ENCODE data around the gene SLC13A3. TPM values are rescaled to one million over a fixed set of nuclear protein-coding genes. Genes with fewer than 3 reads are reported as not detected.

SLC13A3 gene
- total RNA-seq = 0.30 TPM
- long read RNA-seq = 0 reads

DNA sequence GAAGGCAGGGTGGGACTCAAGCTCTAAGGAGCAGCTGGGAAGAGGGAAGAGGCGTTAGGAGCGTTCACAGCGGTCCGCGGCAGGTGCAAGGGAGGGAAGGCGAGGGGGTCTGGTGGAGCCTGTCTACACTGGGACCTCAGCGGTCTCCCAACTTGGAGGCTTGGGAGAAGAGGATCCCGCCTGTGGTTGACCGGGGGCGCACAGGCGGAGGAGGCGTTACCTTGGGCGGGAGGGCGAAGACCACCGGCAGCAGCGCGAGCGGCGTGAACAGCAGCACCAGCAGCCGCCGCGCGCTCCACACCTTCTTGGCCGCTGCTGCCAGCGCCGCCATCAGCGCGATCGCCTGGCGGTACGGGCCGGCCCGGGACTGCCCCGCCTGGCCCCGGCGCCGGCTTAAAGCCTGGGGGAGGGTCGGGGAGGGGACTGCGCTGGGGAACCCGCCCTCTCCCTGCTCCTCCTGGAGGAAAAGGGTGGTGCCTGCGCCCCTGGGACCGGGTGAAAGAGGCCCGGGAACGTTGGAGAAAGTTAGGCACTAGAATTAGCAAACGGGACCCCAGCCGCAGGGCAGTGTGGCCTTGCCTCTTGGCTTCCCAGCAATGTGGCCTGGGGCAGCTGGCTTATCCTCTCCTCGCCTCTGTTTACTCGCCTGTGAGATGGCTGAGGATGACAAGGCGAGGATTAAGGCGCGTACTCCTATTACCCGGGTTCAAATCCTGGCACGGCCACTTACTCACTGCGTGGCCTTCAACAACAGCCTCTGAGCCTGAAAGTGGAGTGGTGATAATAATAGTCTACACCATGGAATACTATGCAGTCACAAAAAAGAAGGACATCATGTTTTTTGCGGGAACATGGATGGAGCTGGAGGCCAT, at the start of gene SLC13A3:
TSS of gene SLC13A3 (minus strand) at position 369 of the 872 bp plus-strand sequence. CDS start at position 331, 38 bp downstream.
- TF ChIP-seq CTCF (IDR thresholded peaks at IDR 0.05; ENCODE audit: borderline replicate concordance) = no peak
- no peak for DNase-seq

GRCh38 chr20:46701057-46701456, 49.8 kb upstream of the SLC13A3 start:
- Histone ChIP-seq H3K4me3 (no peak overlapping the region), H3K4me1 (no peaks in the 10 kb centered on the region), H3K27ac (replicated peaks) (no peak overlapping the region), H3K36me3 (no peaks in the 10 kb centered on the region), H3K27me3 (ENCODE audit: low read depth) (peaks cover 32% of the 10 kb centered on the region), H3K9me3 (replicated peaks) (peaks cover 6% of the 10 kb centered on the region)
- no peak for DNase-seq
- no peak for TF ChIP-seq CTCF (IDR thresholded peaks at IDR 0.05; ENCODE audit: borderline replicate concordance)
- intact Hi-C loops (cut with micrococcal nuclease) = no loop called here

More for the DNA sequence above, at the start of gene SLC13A3:
- Histone ChIP-seq H3K4me1 (peaks cover 9% of the 10 kb centered on the region), H3K36me3 (no peaks in the 10 kb centered on the region), H3K9me3 (replicated peaks) (no peaks in the 10 kb centered on the region), H3K27me3 (ENCODE audit: low read depth) (peaks cover 56% of the 10 kb centered on the region), H3K4me3 (peak within 1 kb of the TSS; percentile 51), H3K27ac (replicated peaks) (no peak within 1 kb of the TSS)
- intact Hi-C loops (cut with micrococcal nuclease) = no loop called here

GRCh38 chr20:46700481-46700880, 49.2 kb upstream of the SLC13A3 start:
- peaks cover 4% of the 10 kb centered on the region for H3K9me3 ChIP-seq (replicated peaks)
- H3K27ac ChIP-seq (replicated peaks) = no peak overlapping the region
- H3K4me3 ChIP-seq = no peak overlapping the region
- DNase-seq = no peak
- intact Hi-C loops (cut with micrococcal nuclease) = no loop called here
- H3K4me1 ChIP-seq = no peaks in the 10 kb centered on the region
- no peak for TF ChIP-seq CTCF (IDR thresholded peaks at IDR 0.05; ENCODE audit: borderline replicate concordance)
- H3K27me3 ChIP-seq (ENCODE audit: low read depth) = peaks cover 32% of the 10 kb centered on the region
- no peaks in the 10 kb centered on the region for H3K36me3 ChIP-seq

GRCh38 chr20:46699651-46700359, 48.5 kb upstream of the SLC13A3 start:
- Histone ChIP-seq H3K27me3 (ENCODE audit: low read depth) (peaks cover 32% of the 10 kb centered on the region), H3K9me3 (replicated peaks) (peaks cover 4% of the 10 kb centered on the region), H3K4me3 (no peak overlapping the region), H3K4me1 (no peaks in the 10 kb centered on the region), H3K36me3 (no peaks in the 10 kb centered on the region), H3K27ac (replicated peaks) (no peak overlapping the region)
- peak; percentile 47 for TF ChIP-seq CTCF (IDR thresholded peaks at IDR 0.05; ENCODE audit: borderline replicate concordance)
- DNase-seq = no peak
- intact Hi-C loops (cut with micrococcal nuclease) = no loop called here

DNA sequence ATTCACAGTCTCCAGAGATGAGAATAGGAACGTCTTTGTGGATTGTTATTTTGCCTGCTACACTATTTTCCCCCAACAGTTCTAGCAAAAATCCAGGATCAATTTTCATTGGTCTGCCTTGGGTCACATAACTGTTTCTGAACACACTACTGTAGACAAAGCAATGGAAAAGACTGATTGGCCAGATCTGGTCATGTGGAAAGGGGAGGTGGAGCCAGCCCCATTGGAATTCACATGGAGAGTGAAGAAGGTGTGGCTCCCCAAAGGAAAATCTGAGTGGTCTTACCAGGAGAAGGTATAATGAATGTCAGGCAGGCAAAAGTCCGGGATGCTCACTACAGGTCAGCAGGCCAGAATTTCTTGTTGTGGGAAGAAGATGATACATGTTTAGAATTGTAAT, 47.5 kb upstream of the SLC13A3 start:
- no peak for DNase-seq
- no peak for TF ChIP-seq CTCF (IDR thresholded peaks at IDR 0.05; ENCODE audit: borderline replicate concordance)
- no peak overlapping the region for H3K27ac ChIP-seq (replicated peaks)
- H3K27me3 ChIP-seq (ENCODE audit: low read depth) = peaks cover 32% of the 10 kb centered on the region
- H3K4me3 ChIP-seq = no peak overlapping the region
- H3K36me3 ChIP-seq = no peaks in the 10 kb centered on the region
- intact Hi-C loops (cut with micrococcal nuclease) = no loop called here
- H3K9me3 ChIP-seq (replicated peaks) = peaks cover 4% of the 10 kb centered on the region
- no peaks in the 10 kb centered on the region for H3K4me1 ChIP-seq

Measured in left ventricle myocardium inferior (tissue), 1 donor.